ENCODE results near the gene MBD3L2. TPM values are rescaled to one million over a fixed set of nuclear protein-coding genes. Genes with fewer than 3 reads are reported as not detected.
"Not testable (repeated sequence)": the region's sequence is repeated elsewhere in the genome, so short reads cannot be mapped to it uniquely, and the experiment has no call there.

MBD3L2 gene
- total and polyA plus RNA-seq, 9 of the 15 experiments (the other 6 are each of a cell fraction or from before 2014, with no cell fraction given), result not detected

- DNase-seq (ENCODE audit: extremely low read depth in 1 of 4, low spot score in 3 of 4); H3K9me3 ChIP-seq (replicated peaks; ENCODE audit: control insufficient read depth, insufficient read depth, low read depth, low read length); ATAC-seq; in situ Hi-C loops (cut with MboI); FAIRE-seq; H4K20me1 ChIP-seq (replicated peaks; ENCODE audit: control insufficient read depth, insufficient read depth, low read length); POLR2A ChIA-PET; H3K36me3 ChIP-seq (ENCODE audit: control insufficient read depth, insufficient read depth, low read length); H2AFZ ChIP-seq (ENCODE audit: low read depth, low read length); H3K4me3 ChIP-seq; H3K9ac ChIP-seq (ENCODE audit: insufficient read depth in 1 of 2, low read depth in 2 of 2, low read length in 2 of 2); H3K79me2 ChIP-seq (ENCODE audit: control insufficient read depth, insufficient read depth, low read length); H3K4me1 ChIP-seq (replicated peaks in 1 of 2; ENCODE audit: control insufficient read depth in 2 of 2, insufficient read depth in 2 of 2, low read length in 2 of 2); H3K27me3 ChIP-seq (ENCODE audit: control insufficient read depth in 2 of 2, insufficient read depth in 2 of 2, low read length in 2 of 2); intact Hi-C loops (cut with micrococcal nuclease); BruUV-seq (replicated peaks); H3K4me2 ChIP-seq (ENCODE audit: insufficient read depth, low read length); H3K9me1 ChIP-seq (ENCODE audit: control insufficient read depth, insufficient read depth, low read length); H3K27ac ChIP-seq (ENCODE audit: extremely low read depth, low read depth, low read length); CTCF ChIA-PET (ENCODE audit: low intra/inter-chr PET ratio): not testable (repeated sequence)
- 10% methylated on average over 12 of the region's 14 CpGs for WGBS (ENCODE audit: insufficient coverage, low coverage, missing lambda C conversion rate)
- TF ChIP-seq ZNF316 (IDR thresholded peaks at IDR 0.05), result 0 out of 2 replicates have a peak, but pooled peaks have one; percentile 16
- TF ChIP-seq MAFK (IDR thresholded peaks at IDR 0.05; ENCODE audit: low read length), result peak; percentile 28; the same call in 1 of the 2 replicates
- peak; percentile 41; the same call in 1 of the 2 replicates for TF ChIP-seq C11orf30 (IDR thresholded peaks at IDR 0.05; ENCODE audit: low read depth)
Measured at GRCh38 chr19:7055679-7056078, 6.6 kb downstream of the MBD3L2 start.

DNA sequence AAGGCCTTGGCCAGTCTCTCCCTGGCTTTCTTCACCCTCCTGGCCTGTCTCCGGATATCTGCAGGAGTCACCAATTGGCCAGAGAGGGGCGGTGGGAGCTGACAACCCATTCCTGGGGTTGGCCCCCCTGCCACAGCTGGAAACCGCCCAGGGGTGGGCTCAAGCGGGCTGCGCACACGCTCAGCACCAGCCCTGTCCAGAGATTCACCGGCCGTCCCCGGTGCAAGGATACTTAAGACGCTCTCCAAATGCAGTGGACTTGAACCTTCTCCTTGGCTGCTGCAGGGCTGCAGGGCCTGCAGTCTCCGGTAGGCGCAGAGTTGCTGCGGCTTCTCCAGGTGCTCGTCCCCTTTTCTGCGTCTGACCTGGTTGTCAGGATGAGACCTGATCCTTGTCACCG, 7.2 kb downstream of the MBD3L2 start:
- H3K4me3 ChIP-seq; BruUV-seq (replicated peaks); ATAC-seq; H3K27ac ChIP-seq (ENCODE audit: extremely low read depth, low read depth, low read length); FAIRE-seq; H3K9me3 ChIP-seq (replicated peaks; ENCODE audit: control insufficient read depth, insufficient read depth, low read depth, low read length); H2AFZ ChIP-seq (ENCODE audit: low read depth, low read length); H3K36me3 ChIP-seq (ENCODE audit: control insufficient read depth, insufficient read depth, low read length); intact Hi-C loops (cut with micrococcal nuclease); H3K4me1 ChIP-seq (replicated peaks in 1 of 2; ENCODE audit: control insufficient read depth in 2 of 2, insufficient read depth in 2 of 2, low read length in 2 of 2); CTCF ChIA-PET (ENCODE audit: low intra/inter-chr PET ratio); H3K9ac ChIP-seq (ENCODE audit: insufficient read depth in 1 of 2, low read depth in 2 of 2, low read length in 2 of 2); H3K4me2 ChIP-seq (ENCODE audit: insufficient read depth, low read length); H3K9me1 ChIP-seq (ENCODE audit: control insufficient read depth, insufficient read depth, low read length); H3K27me3 ChIP-seq (ENCODE audit: control insufficient read depth in 2 of 2, insufficient read depth in 2 of 2, low read length in 2 of 2); in situ Hi-C loops (cut with MboI); POLR2A ChIA-PET; DNase-seq (ENCODE audit: extremely low read depth in 1 of 4, low spot score in 3 of 4); H3K79me2 ChIP-seq (ENCODE audit: control insufficient read depth, insufficient read depth, low read length); H4K20me1 ChIP-seq (replicated peaks; ENCODE audit: control insufficient read depth, insufficient read depth, low read length): not testable (repeated sequence)
- 0% methylated on average over 1 of the region's 16 CpGs for WGBS (ENCODE audit: insufficient coverage, low coverage, missing lambda C conversion rate)

DNA sequence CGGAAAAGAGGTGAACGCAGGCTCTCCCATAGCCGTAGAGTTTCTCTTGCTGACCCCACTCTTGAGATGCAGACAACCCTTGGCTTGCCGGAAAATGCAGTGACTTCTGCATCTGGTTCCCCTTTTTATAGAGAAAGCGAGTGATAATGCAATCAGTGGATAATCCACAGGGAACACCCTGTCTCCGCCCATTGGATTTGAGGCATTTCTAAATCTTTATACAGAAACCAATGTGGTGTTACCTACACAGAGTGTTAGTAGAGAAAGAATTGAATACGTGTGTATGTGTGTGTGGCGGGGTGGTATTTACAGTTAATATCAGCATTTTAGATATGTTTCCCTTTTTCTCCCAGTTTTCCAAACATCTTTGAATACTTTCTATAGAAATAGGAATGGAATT, 9.5 kb downstream of the MBD3L2 start, which contains the start of gene MBD3L3:
Gene MBD3L3, minus strand, starts transcription at position 101 of the 400 bp plus-strand sequence. Its CDS starts 71 bp downstream, at position 30.
- H3K36me3 ChIP-seq (ENCODE audit: control insufficient read depth, insufficient read depth, low read length); H3K9ac ChIP-seq (ENCODE audit: insufficient read depth in 1 of 2, low read depth in 2 of 2, low read length in 2 of 2); H3K27me3 ChIP-seq (ENCODE audit: control insufficient read depth in 2 of 2, insufficient read depth in 2 of 2, low read length in 2 of 2); H3K4me2 ChIP-seq (ENCODE audit: insufficient read depth, low read length); CTCF ChIA-PET (ENCODE audit: low intra/inter-chr PET ratio); DNase-seq (ENCODE audit: extremely low read depth in 1 of 4, low spot score in 3 of 4); FAIRE-seq; H3K4me3 ChIP-seq; H3K27ac ChIP-seq (ENCODE audit: extremely low read depth, low read depth, low read length); ATAC-seq; in situ Hi-C loops (cut with MboI); H3K79me2 ChIP-seq (ENCODE audit: control insufficient read depth, insufficient read depth, low read length); H3K9me1 ChIP-seq (ENCODE audit: control insufficient read depth, insufficient read depth, low read length); H4K20me1 ChIP-seq (replicated peaks; ENCODE audit: control insufficient read depth, insufficient read depth, low read length); H3K9me3 ChIP-seq (replicated peaks; ENCODE audit: control insufficient read depth, insufficient read depth, low read depth, low read length); BruUV-seq (replicated peaks); intact Hi-C loops (cut with micrococcal nuclease); POLR2A ChIA-PET; H3K4me1 ChIP-seq (replicated peaks in 1 of 2; ENCODE audit: control insufficient read depth in 2 of 2, insufficient read depth in 2 of 2, low read length in 2 of 2); H2AFZ ChIP-seq (ENCODE audit: low read depth, low read length): not testable (repeated sequence)
- WGBS (ENCODE audit: insufficient coverage, low coverage, missing lambda C conversion rate), result no CpG with 5 or more reads among the region's 8 CpGs

GRCh38 chr19:7059977-7060376, 10.9 kb downstream of the MBD3L2 start:
- in situ Hi-C loops (cut with MboI); H3K9ac ChIP-seq (ENCODE audit: insufficient read depth in 1 of 2, low read depth in 2 of 2, low read length in 2 of 2); H3K9me1 ChIP-seq (ENCODE audit: control insufficient read depth, insufficient read depth, low read length); H3K27ac ChIP-seq (ENCODE audit: extremely low read depth, low read depth, low read length); H3K36me3 ChIP-seq (ENCODE audit: control insufficient read depth, insufficient read depth, low read length); H3K79me2 ChIP-seq (ENCODE audit: control insufficient read depth, insufficient read depth, low read length); FAIRE-seq; CTCF ChIA-PET (ENCODE audit: low intra/inter-chr PET ratio); BruUV-seq (replicated peaks); H3K9me3 ChIP-seq (replicated peaks; ENCODE audit: control insufficient read depth, insufficient read depth, low read depth, low read length); H3K4me1 ChIP-seq (replicated peaks in 1 of 2; ENCODE audit: control insufficient read depth in 2 of 2, insufficient read depth in 2 of 2, low read length in 2 of 2); H4K20me1 ChIP-seq (replicated peaks; ENCODE audit: control insufficient read depth, insufficient read depth, low read length); H2AFZ ChIP-seq (ENCODE audit: low read depth, low read length); POLR2A ChIA-PET; H3K27me3 ChIP-seq (ENCODE audit: control insufficient read depth in 2 of 2, insufficient read depth in 2 of 2, low read length in 2 of 2); DNase-seq (ENCODE audit: extremely low read depth in 1 of 4, low spot score in 3 of 4); H3K4me3 ChIP-seq; ATAC-seq; intact Hi-C loops (cut with micrococcal nuclease); H3K4me2 ChIP-seq (ENCODE audit: insufficient read depth, low read length): not testable (repeated sequence)
- WGBS (ENCODE audit: insufficient coverage, low coverage, missing lambda C conversion rate), result 0% methylated on average over 1 of the region's 2 CpGs
